ENCODE data around the gene AQR. TPM values are rescaled to one million over a fixed set of nuclear protein-coding genes. Genes with fewer than 3 reads are reported as not detected.
"Not testable (repeated sequence)": the region's sequence is repeated elsewhere in the genome, so short reads cannot be mapped to it uniquely, and the experiment has no call there.

AQR gene
- total and polyA plus RNA-seq, 2 experiments from 2014 or later: 42.3 to 67.3 TPM

GRCh38 chr15:34813446-34814190 is 155.9 kb downstream of the AQR start:
- Histone ChIP-seq H3K27ac (ENCODE audit: low read depth) (no peak overlapping the region), H3K4me2 (no peak overlapping the region), H3K36me3 (ENCODE audit: insufficient read depth) (no peaks in the 10 kb centered on the region), H3K4me3 (no peak overlapping the region), H3F3A (replicated peaks; ENCODE audit: low read depth) (no peaks in the 10 kb centered on the region), H3K9me2 (ENCODE audit: insufficient read depth) (no peaks in the 10 kb centered on the region), H3K79me2 (replicated peaks; ENCODE audit: insufficient read depth) (no peaks in the 10 kb centered on the region), H3K27me3 (ENCODE audit: insufficient read depth) (no peaks in the 10 kb centered on the region), H3K4me1 (ENCODE audit: insufficient read depth) (no peaks in the 10 kb centered on the region), H4K20me1 (replicated peaks; ENCODE audit: insufficient read depth) (no peaks in the 10 kb centered on the region), H2AFZ (peak overlapping the region; percentile 68)
- H3K9me3 Mint-ChIP-seq: no peaks in the 10 kb centered on the region
- TF ChIP-seq STAT1 (IDR thresholded peaks at IDR 0.05; ENCODE audit: unreplicated experiment) (no peak), NANOG (IDR thresholded peaks at IDR 0.05; ENCODE audit: borderline replicate concordance) (no peak), ZNF114 (CRISPR knock-in tag; IDR thresholded peaks at IDR 0.05) (no peak), JUNB (IDR thresholded peaks at IDR 0.05; ENCODE audit: unreplicated experiment) (no peak), POLR2AphosphoS5 (IDR thresholded peaks at IDR 0.05; ENCODE audit: low read depth) (no peak)
- TF ChIP-seq, protein P1, sequence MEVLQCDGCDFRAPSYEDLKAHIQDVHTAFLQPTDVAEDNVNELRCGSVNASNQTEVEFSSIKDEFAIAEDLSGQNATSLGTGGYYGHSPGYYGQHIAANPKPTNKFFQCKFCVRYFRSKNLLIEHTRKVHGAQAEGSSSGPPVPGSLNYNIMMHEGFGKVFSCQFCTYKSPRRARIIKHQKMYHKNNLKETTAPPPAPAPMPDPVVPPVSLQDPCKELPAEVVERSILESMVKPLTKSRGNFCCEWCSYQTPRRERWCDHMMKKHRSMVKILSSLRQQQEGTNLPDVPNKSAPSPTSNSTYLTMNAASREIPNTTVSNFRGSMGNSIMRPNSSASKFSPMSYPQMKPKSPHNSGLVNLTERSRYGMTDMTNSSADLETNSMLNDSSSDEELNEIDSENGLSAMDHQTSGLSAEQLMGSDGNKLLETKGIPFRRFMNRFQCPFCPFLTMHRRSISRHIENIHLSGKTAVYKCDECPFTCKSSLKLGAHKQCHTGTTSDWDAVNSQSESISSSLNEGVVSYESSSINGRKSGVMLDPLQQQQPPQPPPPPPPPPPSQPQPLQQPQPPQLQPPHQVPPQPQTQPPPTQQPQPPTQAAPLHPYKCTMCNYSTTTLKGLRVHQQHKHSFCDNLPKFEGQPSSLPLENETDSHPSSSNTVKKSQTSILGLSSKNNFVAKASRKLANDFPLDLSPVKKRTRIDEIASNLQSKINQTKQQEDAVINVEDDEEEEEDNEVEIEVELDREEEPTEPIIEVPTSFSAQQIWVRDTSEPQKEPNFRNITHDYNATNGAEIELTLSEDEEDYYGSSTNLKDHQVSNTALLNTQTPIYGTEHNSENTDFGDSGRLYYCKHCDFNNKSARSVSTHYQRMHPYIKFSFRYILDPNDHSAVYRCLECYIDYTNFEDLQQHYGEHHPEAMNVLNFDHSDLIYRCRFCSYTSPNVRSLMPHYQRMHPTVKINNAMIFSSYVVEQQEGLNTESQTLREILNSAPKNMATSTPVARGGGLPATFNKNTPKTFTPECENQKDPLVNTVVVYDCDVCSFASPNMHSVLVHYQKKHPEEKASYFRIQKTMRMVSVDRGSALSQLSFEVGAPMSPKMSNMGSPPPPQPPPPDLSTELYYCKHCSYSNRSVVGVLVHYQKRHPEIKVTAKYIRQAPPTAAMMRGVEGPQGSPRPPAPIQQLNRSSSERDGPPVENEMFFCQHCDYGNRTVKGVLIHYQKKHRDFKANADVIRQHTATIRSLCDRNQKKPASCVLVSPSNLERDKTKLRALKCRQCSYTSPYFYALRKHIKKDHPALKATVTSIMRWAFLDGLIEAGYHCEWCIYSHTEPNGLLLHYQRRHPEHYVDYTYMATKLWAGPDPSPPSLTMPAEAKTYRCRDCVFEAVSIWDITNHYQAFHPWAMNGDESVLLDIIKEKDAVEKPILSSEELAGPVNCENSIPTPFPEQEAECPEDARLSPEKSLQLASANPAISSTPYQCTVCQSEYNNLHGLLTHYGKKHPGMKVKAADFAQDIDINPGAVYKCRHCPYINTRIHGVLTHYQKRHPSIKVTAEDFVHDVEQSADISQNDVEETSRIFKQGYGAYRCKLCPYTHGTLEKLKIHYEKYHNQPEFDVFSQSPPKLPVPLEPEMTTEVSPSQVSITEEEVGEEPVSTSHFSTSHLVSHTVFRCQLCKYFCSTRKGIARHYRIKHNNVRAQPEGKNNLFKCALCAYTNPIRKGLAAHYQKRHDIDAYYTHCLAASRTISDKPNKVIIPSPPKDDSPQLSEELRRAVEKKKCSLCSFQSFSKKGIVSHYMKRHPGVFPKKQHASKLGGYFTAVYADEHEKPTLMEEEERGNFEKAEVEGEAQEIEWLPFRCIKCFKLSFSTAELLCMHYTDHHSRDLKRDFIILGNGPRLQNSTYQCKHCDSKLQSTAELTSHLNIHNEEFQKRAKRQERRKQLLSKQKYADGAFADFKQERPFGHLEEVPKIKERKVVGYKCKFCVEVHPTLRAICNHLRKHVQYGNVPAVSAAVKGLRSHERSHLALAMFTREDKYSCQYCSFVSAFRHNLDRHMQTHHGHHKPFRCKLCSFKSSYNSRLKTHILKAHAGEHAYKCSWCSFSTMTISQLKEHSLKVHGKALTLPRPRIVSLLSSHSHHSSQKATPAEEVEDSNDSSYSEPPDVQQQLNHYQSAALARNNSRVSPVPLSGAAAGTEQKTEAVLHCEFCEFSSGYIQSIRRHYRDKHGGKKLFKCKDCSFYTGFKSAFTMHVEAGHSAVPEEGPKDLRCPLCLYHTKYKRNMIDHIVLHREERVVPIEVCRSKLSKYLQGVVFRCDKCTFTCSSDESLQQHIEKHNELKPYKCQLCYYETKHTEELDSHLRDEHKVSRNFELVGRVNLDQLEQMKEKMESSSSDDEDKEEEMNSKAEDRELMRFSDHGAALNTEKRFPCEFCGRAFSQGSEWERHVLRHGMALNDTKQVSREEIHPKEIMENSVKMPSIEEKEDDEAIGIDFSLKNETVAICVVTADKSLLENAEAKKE (CRISPR knock-in tag; IDR thresholded peaks at IDR 0.05): no peak
- TF ChIP-seq, protein P2, sequence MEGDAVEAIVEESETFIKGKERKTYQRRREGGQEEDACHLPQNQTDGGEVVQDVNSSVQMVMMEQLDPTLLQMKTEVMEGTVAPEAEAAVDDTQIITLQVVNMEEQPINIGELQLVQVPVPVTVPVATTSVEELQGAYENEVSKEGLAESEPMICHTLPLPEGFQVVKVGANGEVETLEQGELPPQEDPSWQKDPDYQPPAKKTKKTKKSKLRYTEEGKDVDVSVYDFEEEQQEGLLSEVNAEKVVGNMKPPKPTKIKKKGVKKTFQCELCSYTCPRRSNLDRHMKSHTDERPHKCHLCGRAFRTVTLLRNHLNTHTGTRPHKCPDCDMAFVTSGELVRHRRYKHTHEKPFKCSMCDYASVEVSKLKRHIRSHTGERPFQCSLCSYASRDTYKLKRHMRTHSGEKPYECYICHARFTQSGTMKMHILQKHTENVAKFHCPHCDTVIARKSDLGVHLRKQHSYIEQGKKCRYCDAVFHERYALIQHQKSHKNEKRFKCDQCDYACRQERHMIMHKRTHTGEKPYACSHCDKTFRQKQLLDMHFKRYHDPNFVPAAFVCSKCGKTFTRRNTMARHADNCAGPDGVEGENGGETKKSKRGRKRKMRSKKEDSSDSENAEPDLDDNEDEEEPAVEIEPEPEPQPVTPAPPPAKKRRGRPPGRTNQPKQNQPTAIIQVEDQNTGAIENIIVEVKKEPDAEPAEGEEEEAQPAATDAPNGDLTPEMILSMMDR (conservative IDR thresholded peaks at IDR 0.05; ENCODE audit: low read depth in 2 of 2): no peak
- TF ChIP-seq, protein P3, sequence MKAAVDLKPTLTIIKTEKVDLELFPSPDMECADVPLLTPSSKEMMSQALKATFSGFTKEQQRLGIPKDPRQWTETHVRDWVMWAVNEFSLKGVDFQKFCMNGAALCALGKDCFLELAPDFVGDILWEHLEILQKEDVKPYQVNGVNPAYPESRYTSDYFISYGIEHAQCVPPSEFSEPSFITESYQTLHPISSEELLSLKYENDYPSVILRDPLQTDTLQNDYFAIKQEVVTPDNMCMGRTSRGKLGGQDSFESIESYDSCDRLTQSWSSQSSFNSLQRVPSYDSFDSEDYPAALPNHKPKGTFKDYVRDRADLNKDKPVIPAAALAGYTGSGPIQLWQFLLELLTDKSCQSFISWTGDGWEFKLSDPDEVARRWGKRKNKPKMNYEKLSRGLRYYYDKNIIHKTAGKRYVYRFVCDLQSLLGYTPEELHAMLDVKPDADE (IDR thresholded peaks at IDR 0.05): no peak
- no peaks in the 10 kb centered on the region for H3K36me3 Mint-ChIP-seq (ENCODE audit: low read depth)
- no peak overlapping the region for H3K4me3 Mint-ChIP-seq
- peaks cover 3% of the 10 kb centered on the region for H3K27me3 Mint-ChIP-seq (ENCODE audit: insufficient read depth, low read depth, poor library complexity)
- no peaks in the 10 kb centered on the region for H3K4me1 Mint-ChIP-seq
- H3K27ac Mint-ChIP-seq: no peak overlapping the region
- no peak for DNase-seq (ENCODE audit: low spot score)
- ATAC-seq: no peak

GRCh38 chr15:34812868-34813365 is 156.6 kb downstream of the AQR start:
- H3K9me2 ChIP-seq (ENCODE audit: insufficient read depth); H3K27ac ChIP-seq (ENCODE audit: low read depth); H3K79me2 ChIP-seq (replicated peaks; ENCODE audit: insufficient read depth); H2AFZ ChIP-seq; H3K4me3 Mint-ChIP-seq; DNase-seq (ENCODE audit: low spot score); H3K4me1 Mint-ChIP-seq; H3K9me3 Mint-ChIP-seq; H3K27ac Mint-ChIP-seq; H3F3A ChIP-seq (replicated peaks; ENCODE audit: low read depth); H3K27me3 ChIP-seq (ENCODE audit: insufficient read depth); H3K36me3 ChIP-seq (ENCODE audit: insufficient read depth); H3K4me1 ChIP-seq (ENCODE audit: insufficient read depth); H3K27me3 Mint-ChIP-seq (ENCODE audit: insufficient read depth, low read depth, poor library complexity); H3K4me3 ChIP-seq; H3K36me3 Mint-ChIP-seq (ENCODE audit: low read depth); H4K20me1 ChIP-seq (replicated peaks; ENCODE audit: insufficient read depth); H3K4me2 ChIP-seq; ATAC-seq: not testable (repeated sequence)

Data from GM23338 (cell line).